GM12891 (cell line): Measurements from ENCODE around the gene PDCD2L.

Experiments
- PAX5 ChIP-seq: IDR thresholded peaks from 2 replicates; pipeline ENCODE4 v1.6.1; 2011; ENCODE audit warnings: low read length, moderate library complexity, mild to moderate bottlenecking; ENCODE audit not compliant: insufficient read depth, severe bottlenecking
- POLR2A ChIP-seq: IDR thresholded peaks from 2 replicates; pipeline ENCODE4 v1.6.1; 2011; ENCODE audit warnings: low read depth, low read length, control low read depth
- POLR2AphosphoS5 ChIP-seq: IDR thresholded peaks from 2 replicates; pipeline ENCODE4 v1.6.1; 2011; ENCODE audit warnings: low read depth, low read length, control low read depth
- TAF1 ChIP-seq: IDR thresholded peaks from 2 replicates; pipeline ENCODE4 v1.6.1; 2011; ENCODE audit warnings: low read depth, low read length, control low read depth

DNA sequence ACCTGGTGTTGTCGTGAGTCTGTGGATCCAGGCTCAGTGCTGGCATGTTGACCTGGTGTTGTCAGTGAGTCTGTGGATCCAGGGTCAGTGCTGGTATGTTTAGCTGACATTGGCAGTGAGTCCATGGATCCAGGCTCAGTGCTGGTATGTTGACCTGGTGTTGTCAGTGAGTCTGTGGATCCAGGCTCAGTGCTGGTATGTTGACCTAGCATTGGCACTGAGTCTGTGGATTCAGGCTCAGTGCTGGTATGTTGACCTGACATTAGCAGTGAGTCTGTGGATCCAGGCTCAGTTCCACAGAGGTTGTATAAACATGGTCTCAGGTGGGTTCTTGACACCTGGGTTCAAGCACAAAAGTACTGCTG, 16.8 kb upstream of the PDCD2L start:
- TF ChIP-seq TAF1 (no peak), PAX5 (no peak), POLR2A (no peak), POLR2AphosphoS5 (no peak)
